ENCODE measurements around the gene ASB7.

GRCh38 chr15:100642950-100643338 is 40.6 kb downstream of the ASB7 start:
- no peak for TF ChIP-seq CTCF (IDR thresholded peaks at IDR 0.05)
- no peak for TF ChIP-seq POLR2A (IDR thresholded peaks at IDR 0.05)
